Loucy (cell line): Measurements from ENCODE around the gene NPTX1.
A peak's percentile ranks its signal among the peaks of the same experiment; 100 is the strongest.

ENCODE experiments used
- H2AFZ ChIP-seq: fragments of 200-600 bp; sonication (generic); 2 replicates; pipeline ENCODE4 v1.6.0; 2016; ENCODE audit warnings: antibody characterized with exemption, mild to moderate bottlenecking, low read length, moderate library complexity
- H3F3A ChIP-seq: fragments of 200-600 bp; 2 replicates; pipeline ENCODE4 v1.6.0; 2016; ENCODE audit warnings: antibody characterized with exemption, low read depth, mild to moderate bottlenecking
- H3K27me3 ChIP-seq: fragments of 200-600 bp; sonication (generic); 2 replicates; pipeline ENCODE4 v1.6.1; 2014; ENCODE audit warnings: low read length, mild to moderate bottlenecking; ENCODE audit not compliant: insufficient read depth, poor library complexity, severe bottlenecking
- H3K36me3 ChIP-seq: fragments of 200-600 bp; sonication (generic); 2 replicates; pipeline ENCODE4 v1.6.1; 2016; ENCODE audit warnings: low read length; ENCODE audit not compliant: insufficient read depth
- H3K4me1 ChIP-seq: fragments of 200-600 bp; sonication (generic); 2 replicates; pipeline ENCODE4 v1.5.1; 2014; ENCODE audit warnings: low read length, mild to moderate bottlenecking; ENCODE audit not compliant: insufficient read depth, poor library complexity, severe bottlenecking
- H3K4me2 ChIP-seq: fragments of 200-600 bp; sonication (generic); 2 replicates; pipeline ENCODE4 v1.6.0; 2014; ENCODE audit warnings: antibody characterized with exemption, low read length, low read depth, mild to moderate bottlenecking; ENCODE audit not compliant: poor library complexity, severe bottlenecking
- H3K4me3 ChIP-seq: fragments of 200-600 bp; sonication (generic); 2 replicates; pipeline ENCODE4 v1.5.1; 2014; ENCODE audit warnings: low read length, mild to moderate bottlenecking, mixed read lengths; ENCODE audit not compliant: poor library complexity, severe bottlenecking
- H3K79me2 ChIP-seq: fragments of 200-600 bp; sonication (generic); 2 replicates; pipeline ENCODE4 v1.6.1; 2014; ENCODE audit warnings: low read length; ENCODE audit not compliant: insufficient read depth
- H3K9ac ChIP-seq: fragments of 200-600 bp; sonication (generic); 2 replicates; pipeline ENCODE4 v1.6.0; 2014; ENCODE audit warnings: mild to moderate bottlenecking, low read depth, low read length, moderate library complexity; ENCODE audit not compliant: poor library complexity, severe bottlenecking
- H3K9me2 ChIP-seq: fragments of 200-600 bp; sonication (generic); replicated peaks from 2 replicates; pipeline ENCODE4 v1.6.1; 2016; ENCODE audit warnings: low read depth, low read length, mixed read lengths
- H3K9me3 ChIP-seq: fragments of 200-600 bp; sonication (generic); 2 replicates; pipeline ENCODE4 v1.6.1; 2014; ENCODE audit warnings: mild to moderate bottlenecking, antibody characterized with exemption, low read length, low read depth; ENCODE audit not compliant: insufficient read depth
- H4K20me1 ChIP-seq: fragments of 200-600 bp; sonication (generic); 2 replicates; pipeline ENCODE4 v1.6.0; 2014; ENCODE audit warnings: antibody characterized with exemption, low read length, mild to moderate bottlenecking; ENCODE audit not compliant: insufficient read depth, poor library complexity, severe bottlenecking
- CTCF ChIP-seq: fragments of 200-600 bp; sonication (generic); conservative IDR thresholded peaks from 2 replicates; pipeline ENCODE4 v1.5.1; 2014; ENCODE audit warnings: mild to moderate bottlenecking, antibody characterized with exemption, low read length
- EZH2phosphoT487 ChIP-seq: fragments of 200-600 bp; IDR thresholded peaks from 2 replicates; pipeline ENCODE4 v1.6.1; 2018; ENCODE audit warnings: antibody characterized with exemption, mild to moderate bottlenecking, moderate library complexity, borderline replicate concordance

Gene NPTX1

GRCh38 chr17:80475910-80476876 lies at the start of gene NPTX1:
NPTX1 (minus strand) TSS chr17:80476607; CDS start chr17:80476446, 161 bp downstream.
- H3F3A ChIP-seq = no peaks in the 10 kb centered on the region
- no peaks in the 10 kb centered on the region; the same call in 1 of the 2 replicates for H3K79me2 ChIP-seq
- no peaks in the 10 kb centered on the region for H3K36me3 ChIP-seq
- H3K27me3 ChIP-seq = peaks cover 11% of the 10 kb centered on the region
- peak within 1 kb of the TSS; percentile 77 for H3K4me2 ChIP-seq
- H3K4me3 ChIP-seq = peak within 1 kb of the TSS; percentile 71
- H2AFZ ChIP-seq = peak within 1 kb of the TSS; percentile 17; the same call in 1 of the 2 replicates
- H4K20me1 ChIP-seq = no peaks in the 10 kb centered on the region
- no peaks in the 10 kb centered on the region for H3K9me3 ChIP-seq
- no peak for TF ChIP-seq CTCF
- no peak for TF ChIP-seq EZH2phosphoT487
- no peaks in the 10 kb centered on the region for H3K9me2 ChIP-seq
- peaks cover 18% of the 10 kb centered on the region for H3K4me1 ChIP-seq
- peak within 1 kb of the TSS; percentile 56 for H3K9ac ChIP-seq

GRCh38 chr17:80523956-80524712 lies 47.7 kb upstream of the NPTX1 start:
- H4K20me1 ChIP-seq = no peaks in the 10 kb centered on the region
- TF ChIP-seq CTCF (no peak), EZH2phosphoT487 (no peak)

GRCh38 chr17:80523054-80523744 lies 46.8 kb upstream of the NPTX1 start:
- Histone ChIP-seq H3K36me3 (no peaks in the 10 kb centered on the region), H3K27me3 (no peaks in the 10 kb centered on the region), H2AFZ (no peak overlapping the region), H3F3A (no peaks in the 10 kb centered on the region), H4K20me1 (no peaks in the 10 kb centered on the region), H3K79me2 (no peaks in the 10 kb centered on the region), H3K9ac (no peak overlapping the region), H3K9me2 (no peaks in the 10 kb centered on the region), H3K4me1 (no peaks in the 10 kb centered on the region), H3K4me2 (no peak overlapping the region), H3K9me3 (no peaks in the 10 kb centered on the region), H3K4me3 (no peak overlapping the region)
- TF ChIP-seq EZH2phosphoT487 (no peak), CTCF (no peak)

More at GRCh38 chr17:80523956-80524712, 47.7 kb upstream of the NPTX1 start:
- no peak overlapping the region for H3K4me2 ChIP-seq
- no peaks in the 10 kb centered on the region for H3K4me1 ChIP-seq
- no peaks in the 10 kb centered on the region for H3K9me2 ChIP-seq
- no peak overlapping the region for H3K4me3 ChIP-seq
- no peak overlapping the region for H3K9ac ChIP-seq
- no peaks in the 10 kb centered on the region for H3K9me3 ChIP-seq
- no peaks in the 10 kb centered on the region for H3K79me2 ChIP-seq
- H3K27me3 ChIP-seq = no peaks in the 10 kb centered on the region
- H2AFZ ChIP-seq = no peak overlapping the region
- no peaks in the 10 kb centered on the region for H3K36me3 ChIP-seq
- H3F3A ChIP-seq = no peaks in the 10 kb centered on the region
